Hepatic stellate cell (primary cell): ENCODE measurements around the gene GDF10.

Experiments used
- DNase-seq: peaks from one replicate; pipeline ENCODE4 v3.0.0; 2011; ENCODE audit warnings: low spot score

The GDF10 gene

DNA sequence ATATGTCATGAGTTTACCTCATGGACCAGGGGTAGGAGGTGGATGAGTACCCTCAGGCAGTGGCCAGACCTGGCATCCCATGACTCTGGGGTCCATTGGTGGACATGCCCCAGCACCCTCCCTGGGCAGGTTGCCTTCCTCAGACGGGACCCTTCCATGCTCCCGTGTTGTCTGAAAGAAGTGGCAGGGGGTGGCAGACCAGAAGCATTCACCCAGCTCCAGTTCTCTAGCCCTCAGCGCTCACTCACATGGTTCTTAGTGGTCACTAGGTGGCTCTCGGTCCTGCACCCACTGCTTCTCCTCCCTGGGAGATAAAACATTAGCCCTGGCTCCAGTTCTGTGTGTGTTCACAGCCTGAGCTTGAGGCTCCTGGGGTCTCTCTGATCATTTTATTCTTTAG, 54.2 kb downstream of the GDF10 start:
- DNase-seq, result peak; percentile 55

DNA sequence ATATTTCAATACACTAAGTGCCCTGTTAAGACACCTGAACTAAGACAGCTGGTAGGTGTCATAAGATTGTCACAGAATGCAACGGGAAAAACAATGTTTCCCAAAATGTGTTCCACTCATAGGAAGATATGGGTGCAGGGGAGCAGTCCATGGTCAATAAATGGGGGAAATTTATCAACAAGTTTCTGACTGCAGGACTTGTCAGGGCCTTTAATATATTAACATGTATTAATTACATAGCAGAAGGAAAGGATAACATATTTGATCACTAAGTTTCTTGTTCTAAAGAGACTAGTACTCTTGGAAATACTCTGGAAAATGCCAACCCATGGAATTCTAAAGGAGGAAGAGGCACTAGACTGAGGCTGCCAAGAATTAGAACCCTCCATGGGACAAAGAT, 54.9 kb downstream of the GDF10 start:
- no peak for DNase-seq

DNA sequence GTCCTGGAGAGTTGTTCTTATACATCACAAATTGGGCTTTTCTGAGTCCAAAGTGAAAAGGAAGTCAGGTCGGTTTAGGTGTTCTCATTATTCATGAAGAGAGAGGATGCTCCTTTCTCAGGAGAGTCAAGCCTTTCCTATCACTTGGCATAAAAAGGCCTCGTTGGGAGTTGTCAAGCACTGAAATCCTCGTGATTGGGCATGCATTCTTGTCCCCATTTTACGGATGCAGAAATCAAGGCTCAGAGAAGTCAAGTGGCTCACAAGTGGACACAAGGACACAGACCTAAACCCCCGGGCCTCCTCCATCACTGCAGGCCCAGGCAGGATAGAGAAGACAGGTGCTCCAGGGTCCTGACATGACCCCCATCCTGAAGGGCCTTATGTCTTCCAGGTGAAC, 56.7 kb downstream of the GDF10 start:
- DNase-seq, result no peak

GRCh38 chr10:47357131-47357582, 57.2 kb downstream of the GDF10 start:
- no peak for DNase-seq

DNA sequence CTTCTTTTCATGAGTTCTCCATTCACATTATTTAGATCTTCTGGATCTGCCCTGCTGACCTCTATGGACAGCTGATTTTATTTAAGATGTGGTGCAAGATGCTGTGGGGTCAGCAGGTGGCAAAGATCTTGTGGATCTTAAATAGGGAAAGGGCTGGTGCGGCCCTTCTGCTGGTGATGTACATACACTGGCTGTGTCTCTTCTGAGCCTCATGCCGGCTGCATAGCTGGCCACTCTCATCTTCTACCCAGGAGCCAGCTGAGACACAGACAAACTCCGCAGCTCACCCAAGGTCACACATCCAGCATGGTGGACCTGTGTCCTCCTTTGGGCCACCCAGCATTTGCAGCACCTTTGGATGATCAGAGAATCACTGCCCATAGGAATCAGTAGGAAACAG, 57.9 kb downstream of the GDF10 start:
- DNase-seq, result no peak

- DNase-seq, result no peak
These were observed 58.5 kb downstream of the GDF10 start for GRCh38 chr10:47358457-47358856.

DNA sequence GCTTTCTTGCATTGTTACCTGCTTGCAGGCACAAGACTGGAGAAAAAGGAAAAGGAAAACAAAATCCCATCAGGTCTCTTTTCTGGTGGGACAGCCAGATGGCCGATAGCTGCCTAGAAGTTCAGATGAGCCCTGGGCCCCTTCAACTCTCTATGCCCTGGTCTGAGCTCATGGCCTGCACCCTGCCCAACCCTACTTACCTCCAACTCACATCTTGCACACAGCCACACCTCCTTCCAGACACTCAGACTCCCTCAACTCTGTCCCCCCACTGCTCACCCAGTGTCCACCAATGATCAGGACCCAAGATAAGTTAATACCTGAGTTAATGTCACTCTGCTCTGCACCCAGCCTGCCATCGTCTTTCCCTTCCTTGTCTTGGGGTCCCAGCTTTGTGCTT, 59.1 kb downstream of the GDF10 start:
- no peak for DNase-seq

DNA sequence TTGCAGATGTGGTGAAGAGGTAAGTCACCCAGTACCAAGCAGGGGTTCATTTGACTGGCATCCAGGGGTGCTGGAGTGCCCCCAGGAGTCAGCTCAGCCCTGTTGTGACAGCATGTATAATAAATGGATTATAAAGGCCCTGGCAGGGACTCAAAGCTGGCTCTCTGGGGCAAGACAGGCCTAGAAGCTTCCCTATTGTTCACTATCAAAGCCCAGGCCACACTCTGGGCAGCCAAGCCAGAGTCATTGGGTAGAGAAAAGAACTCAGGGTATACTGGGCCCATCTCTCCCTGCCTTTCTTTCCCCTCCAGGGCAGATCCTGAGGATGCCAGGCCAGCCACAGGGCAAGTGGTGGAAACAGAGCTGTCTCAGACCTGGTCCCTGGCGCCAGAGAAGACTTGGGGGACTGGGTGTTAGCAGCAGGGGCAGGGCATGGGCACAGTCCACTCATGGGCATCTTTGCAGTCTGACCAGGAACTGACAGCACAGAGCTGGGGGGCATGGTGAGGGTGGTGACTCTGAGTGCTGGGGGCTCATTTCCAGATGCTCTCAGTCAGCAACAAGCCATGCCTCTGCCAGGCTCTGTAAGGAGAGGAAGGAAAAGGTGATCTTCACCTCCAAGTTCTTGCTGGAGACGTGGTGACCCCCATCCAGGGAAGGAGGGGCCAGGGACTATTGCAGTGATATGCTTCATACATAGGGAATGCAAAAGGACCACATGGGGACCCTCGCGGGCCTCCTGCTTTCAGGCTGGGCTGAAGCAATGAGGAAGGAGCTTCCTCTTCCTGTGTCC, 59.8 kb downstream of the GDF10 start:
- no peak for DNase-seq

GRCh38 chr10:47360419-47361040, 60.5 kb downstream of the GDF10 start:
- DNase-seq, result no peak

- DNase-seq, result peak; percentile 59
These were observed 61.3 kb downstream of the GDF10 start for GRCh38 chr10:47361293-47361692.

DNA sequence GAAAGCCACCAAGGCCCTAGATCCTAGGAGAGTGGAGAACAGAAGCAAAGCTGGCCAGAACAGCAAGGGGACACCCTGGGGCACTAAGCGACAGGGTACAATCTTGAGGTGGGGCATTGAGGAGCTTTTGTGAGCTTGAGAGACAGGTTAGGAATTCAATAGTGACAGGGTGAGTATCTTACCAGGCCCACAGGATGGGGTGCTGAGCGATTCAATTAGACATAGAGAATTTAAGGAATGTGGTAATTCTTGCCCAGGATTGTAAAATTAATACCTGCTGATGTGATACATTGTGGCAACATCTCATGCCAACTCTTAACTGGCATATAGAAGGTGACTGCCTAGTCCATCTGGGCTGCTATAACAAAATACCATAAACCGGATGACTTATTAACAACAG, 62.2 kb downstream of the GDF10 start:
- no peak for DNase-seq
